ENCODE data around the gene HPF1. TPM values are rescaled to one million over a fixed set of nuclear protein-coding genes. Genes with fewer than 3 reads are reported as not detected.
A peak's percentile ranks its signal among the peaks of the same experiment; 100 is the strongest.

HPF1 gene
- total and polyA plus RNA-seq, 2 of the 13 experiments (the other 11 are each of a cell fraction or from before 2014, with no cell fraction given): 5.1 to 14.8 TPM

DNA sequence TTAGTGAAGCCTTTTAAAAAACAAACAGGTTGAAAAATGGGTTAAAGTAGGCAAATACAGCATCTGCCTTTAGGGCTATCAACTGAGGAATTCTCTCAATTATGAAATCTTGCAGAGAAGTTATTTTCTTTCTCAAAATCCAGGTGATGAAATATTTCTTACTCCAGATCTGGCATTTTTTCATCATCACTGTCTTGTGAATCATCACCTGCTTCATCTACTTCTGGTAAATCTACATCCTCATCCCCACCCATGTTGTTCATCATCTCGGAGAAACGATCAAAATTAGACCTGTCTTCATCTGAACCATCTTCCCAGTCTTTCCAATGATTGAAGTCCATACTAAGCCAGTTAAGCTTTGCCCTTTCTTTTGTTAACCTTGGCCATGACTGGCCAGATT is 33.3 kb upstream of the HPF1 start:
- intact Hi-C loops (cut with micrococcal nuclease; ENCODE audit: unreplicated experiment) (loop anchor here (2.0 to 5.0 kb wide), 2 partner anchors 178 to 256 kb away; partner anchors contain the start of gene NEK1), in situ Hi-C loops (cut with HindIII; ENCODE audit: extremely low pct_ligation_motif_present, low pct_unique_long_range_greater_than_20kb) (no loop called here)
- Histone ChIP-seq H3K27me3 (ENCODE audit: control insufficient read depth in 1 of 2, insufficient read depth in 2 of 2, low read length in 2 of 2) (peaks cover 0 to 8% of the 10 kb centered on the region in 2 experiments; a peak in 3 of 5 replicates), H3K4me3 (replicated peaks in 1 of 3; ENCODE audit: insufficient read depth in 1 of 3, low read depth in 2 of 3, low read length in 3 of 3) (no peak overlapping the region; a peak in 1 of 6 replicates), H3K4me1 (ENCODE audit: insufficient read depth, low read length) (peaks cover 13% of the 10 kb centered on the region), H3K27ac (ENCODE audit: extremely low read length, insufficient read depth, low read length) (no peak overlapping the region), H3K36me3 (replicated peaks in 1 of 2; ENCODE audit: control insufficient read depth in 1 of 2, insufficient read depth in 2 of 2, low read length in 2 of 2) (no peaks in the 10 kb centered on the region), H3K9me3 (ENCODE audit: low read length) (no peaks in the 10 kb centered on the region), H3K79me2 (ENCODE audit: insufficient read depth, low read length) (no peaks in the 10 kb centered on the region), H4K20me1 (ENCODE audit: insufficient read depth, low read length) (no peaks in the 10 kb centered on the region), H3K4me2 (ENCODE audit: low read depth, low read length) (peak overlapping the region; percentile 62), H3K9ac (ENCODE audit: insufficient read depth, low read depth, low read length) (no peak overlapping the region), H2AFZ (ENCODE audit: low read length) (no peak overlapping the region)
- TF ChIP-seq ZNF746 (CRISPR knock-in tag; IDR thresholded peaks at IDR 0.05) (no peak), ZNF776 (CRISPR knock-in tag; IDR thresholded peaks at IDR 0.05) (no peak), ZNF326 (CRISPR knock-in tag; IDR thresholded peaks at IDR 0.05; ENCODE audit: borderline replicate concordance) (no peak), FOXO4 (CRISPR knock-in tag; conservative IDR thresholded peaks at IDR 0.05) (no peak)
- DNase-seq (ENCODE audit: low spot score): no peak
- ChIA-PET POLR2A (no interaction called here), CTCF (ENCODE audit: low intra/inter-chr PET ratio, low total read pairs) (interaction anchor here (1.2 kb wide), 1 partner anchor 257 kb away, joined by 4 read pairs; no protein-coding TSS in a partner anchor)
- FAIRE-seq: no peak
- no peak for ATAC-seq
- BruUV-seq (replicated peaks): no TSS peak
- WGBS (ENCODE audit: low lambda C conversion rate): 0% methylated on average over 2 of the region's 2 CpGs

- in situ Hi-C loops (cut with HindIII; ENCODE audit: extremely low pct_ligation_motif_present, low pct_unique_long_range_greater_than_20kb) (no loop called here), intact Hi-C loops (cut with micrococcal nuclease; ENCODE audit: unreplicated experiment) (no loop called here)
- peak overlapping the region; percentile 27 for H2AFZ ChIP-seq (ENCODE audit: low read length)
- CTCF ChIA-PET (ENCODE audit: low intra/inter-chr PET ratio, low total read pairs): no interaction called here
- H3K4me3 ChIP-seq (replicated peaks in 1 of 3; ENCODE audit: insufficient read depth in 1 of 3, low read depth in 2 of 3, low read length in 3 of 3): peak overlapping the region in 1 of 3 experiments; percentile 37; a peak in 1 of 6 replicates
- no peak overlapping the region for H3K27ac ChIP-seq (ENCODE audit: extremely low read length, insufficient read depth, low read length)
- no TSS peak for BruUV-seq (replicated peaks)
- ATAC-seq: peak; percentile 66
- POLR2A ChIA-PET: no interaction called here
- no peaks in the 10 kb centered on the region for H3K9me3 ChIP-seq (ENCODE audit: low read length)
- H4K20me1 ChIP-seq (ENCODE audit: insufficient read depth, low read length): no peaks in the 10 kb centered on the region
- no peak for DNase-seq (ENCODE audit: low spot score)
- 59% methylated on average over 37 of the region's 58 CpGs for WGBS (ENCODE audit: low lambda C conversion rate)
- H3K79me2 ChIP-seq (ENCODE audit: insufficient read depth, low read length): no peaks in the 10 kb centered on the region
- H3K9ac ChIP-seq (ENCODE audit: insufficient read depth, low read depth, low read length): no peak overlapping the region
- H3K36me3 ChIP-seq (replicated peaks in 1 of 2; ENCODE audit: control insufficient read depth in 1 of 2, insufficient read depth in 2 of 2, low read length in 2 of 2): no peaks in the 10 kb centered on the region
- FAIRE-seq: no peak
- H3K4me2 ChIP-seq (ENCODE audit: low read depth, low read length): peak overlapping the region; percentile 60; the same call in 1 of the 2 replicates
- H3K4me1 ChIP-seq (ENCODE audit: insufficient read depth, low read length): peaks cover 8% of the 10 kb centered on the region
- H3K27me3 ChIP-seq (ENCODE audit: control insufficient read depth in 1 of 2, insufficient read depth in 2 of 2, low read length in 2 of 2): no peaks in the 10 kb centered on the region
- TF ChIP-seq TAF1 (CRISPR knock-in tag; IDR thresholded peaks at IDR 0.05): no peak
- no peak for TF ChIP-seq SP1 (IDR thresholded peaks at IDR 0.05)
- TF ChIP-seq SP1 (CRISPR knock-in tag; IDR thresholded peaks at IDR 0.05): no peak
- no peak for TF ChIP-seq HDAC6 (IDR thresholded peaks at IDR 0.05; ENCODE audit: low read depth, low read length)
- no peak for TF ChIP-seq BRF2 (CRISPR knock-in tag; IDR thresholded peaks at IDR 0.05)
- TF ChIP-seq, protein P1, sequence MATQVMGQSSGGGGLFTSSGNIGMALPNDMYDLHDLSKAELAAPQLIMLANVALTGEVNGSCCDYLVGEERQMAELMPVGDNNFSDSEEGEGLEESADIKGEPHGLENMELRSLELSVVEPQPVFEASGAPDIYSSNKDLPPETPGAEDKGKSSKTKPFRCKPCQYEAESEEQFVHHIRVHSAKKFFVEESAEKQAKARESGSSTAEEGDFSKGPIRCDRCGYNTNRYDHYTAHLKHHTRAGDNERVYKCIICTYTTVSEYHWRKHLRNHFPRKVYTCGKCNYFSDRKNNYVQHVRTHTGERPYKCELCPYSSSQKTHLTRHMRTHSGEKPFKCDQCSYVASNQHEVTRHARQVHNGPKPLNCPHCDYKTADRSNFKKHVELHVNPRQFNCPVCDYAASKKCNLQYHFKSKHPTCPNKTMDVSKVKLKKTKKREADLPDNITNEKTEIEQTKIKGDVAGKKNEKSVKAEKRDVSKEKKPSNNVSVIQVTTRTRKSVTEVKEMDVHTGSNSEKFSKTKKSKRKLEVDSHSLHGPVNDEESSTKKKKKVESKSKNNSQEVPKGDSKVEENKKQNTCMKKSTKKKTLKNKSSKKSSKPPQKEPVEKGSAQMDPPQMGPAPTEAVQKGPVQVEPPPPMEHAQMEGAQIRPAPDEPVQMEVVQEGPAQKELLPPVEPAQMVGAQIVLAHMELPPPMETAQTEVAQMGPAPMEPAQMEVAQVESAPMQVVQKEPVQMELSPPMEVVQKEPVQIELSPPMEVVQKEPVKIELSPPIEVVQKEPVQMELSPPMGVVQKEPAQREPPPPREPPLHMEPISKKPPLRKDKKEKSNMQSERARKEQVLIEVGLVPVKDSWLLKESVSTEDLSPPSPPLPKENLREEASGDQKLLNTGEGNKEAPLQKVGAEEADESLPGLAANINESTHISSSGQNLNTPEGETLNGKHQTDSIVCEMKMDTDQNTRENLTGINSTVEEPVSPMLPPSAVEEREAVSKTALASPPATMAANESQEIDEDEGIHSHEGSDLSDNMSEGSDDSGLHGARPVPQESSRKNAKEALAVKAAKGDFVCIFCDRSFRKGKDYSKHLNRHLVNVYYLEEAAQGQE (IDR thresholded peaks at IDR 0.05; ENCODE audit: borderline replicate concordance in 1 of 2, low read depth in 1 of 2, low read length in 2 of 2): no peak
- TF ChIP-seq MAFF (IDR thresholded peaks at IDR 0.05; ENCODE audit: low read depth, low read length): no peak
Measured at GRCh38 chr4:169774466-169775445, 17.0 kb upstream of the HPF1 start.

All from HepG2 (cell line).